Activated CD8-positive, alpha-beta memory T cell treated with anti-CD3 and anti-CD28 coated beads, Interleukin-2, amount 10 ng/mL, durations not matched to agents 7 days and 5 days (primary cell): Measurements from ENCODE around the gene IL13RA2. TPM values are rescaled to one million over a fixed set of nuclear protein-coding genes. Genes with fewer than 3 reads are reported as not detected.

ENCODE experiments used
- ATAC-seq: fragments of 150-1000 bp; cut with Tn5 transposase; one replicate; pipeline ENCODE4 v1.10.0; 2021; ENCODE audit warnings: moderate library complexity
- CTCF ChIA-PET: fragments of 350-600 bp; sonication (Branson Sonifier 250); formaldehyde crosslinking; loops from one replicate; lab custom pipeline; 2021; ENCODE audit warnings: antibody characterized with exemption; lab: Charles Lee
- DNase-seq: peaks from one replicate; pipeline ENCODE4 v3.0.0-alpha.2; 2020
- H3K27ac Mint-ChIP-seq: one replicate; pipeline ENCODE4 v1.8.0; 2021; ENCODE audit warnings: mild to moderate bottlenecking, mixed read lengths
- H3K27me3 Mint-ChIP-seq: one replicate; pipeline ENCODE4 v1.8.0; 2021; ENCODE audit warnings: mixed read lengths
- H3K36me3 Mint-ChIP-seq: one replicate; pipeline ENCODE4 v1.8.0; 2021; ENCODE audit warnings: mild to moderate bottlenecking, mixed read lengths
- H3K4me1 Mint-ChIP-seq: one replicate; pipeline ENCODE4 v1.8.0; 2021; ENCODE audit warnings: mixed read lengths
- H3K4me3 Mint-ChIP-seq: one replicate; pipeline ENCODE4 v1.8.0; 2021; ENCODE audit warnings: mild to moderate bottlenecking, moderate library complexity, mixed read lengths
- H3K9me3 Mint-ChIP-seq: one replicate; pipeline ENCODE4 v1.8.0; 2022; ENCODE audit warnings: low read depth, mixed read lengths
- total RNA-seq, 2 experiments: library from RNA; stranded (reverse); gene quantifications; one replicate each; pipeline ENCODE4 v1.2.3, GENCODE V29; 2021

IL13RA2 gene
- total RNA-seq, 2 experiments from 2014 or later = not detected

- no peaks in the 10 kb centered on the region for H3K36me3 Mint-ChIP-seq
- H3K27me3 Mint-ChIP-seq = no peaks in the 10 kb centered on the region
- DNase-seq = no peak
- CTCF ChIA-PET = no interaction called here
- no peaks in the 10 kb centered on the region for H3K4me1 Mint-ChIP-seq
- no peak overlapping the region for H3K27ac Mint-ChIP-seq
- ATAC-seq = no peak
- no peaks in the 10 kb centered on the region for H3K9me3 Mint-ChIP-seq
- no peak overlapping the region for H3K4me3 Mint-ChIP-seq
Observed at GRCh38 chrX:114962209-114962608, 55.2 kb downstream of the IL13RA2 start.

DNA sequence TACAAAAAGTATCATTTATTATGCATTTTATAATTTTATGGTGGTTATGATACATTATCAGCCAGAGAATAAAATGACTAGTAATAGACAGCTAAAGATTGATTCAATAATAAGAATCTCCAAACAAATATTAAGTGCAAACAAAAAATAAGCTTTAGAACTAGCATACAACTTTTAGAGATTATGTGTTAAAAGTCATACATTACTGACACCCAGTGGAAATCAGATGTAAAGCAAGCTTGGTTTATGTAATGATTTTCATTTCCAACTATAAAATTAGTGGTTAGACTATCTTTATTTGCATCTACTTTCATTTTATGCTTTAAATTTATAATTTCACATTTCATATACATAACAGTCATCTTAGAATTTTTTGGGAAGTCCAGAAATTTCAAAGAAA lies 57.7 kb downstream of the IL13RA2 start:
- H3K36me3 Mint-ChIP-seq = no peaks in the 10 kb centered on the region
- no peak overlapping the region for H3K27ac Mint-ChIP-seq
- CTCF ChIA-PET = no interaction called here
- DNase-seq (no peak), ATAC-seq (no peak)
- no peaks in the 10 kb centered on the region for H3K9me3 Mint-ChIP-seq
- H3K27me3 Mint-ChIP-seq = no peaks in the 10 kb centered on the region
- H3K4me3 Mint-ChIP-seq = no peak overlapping the region
- no peaks in the 10 kb centered on the region for H3K4me1 Mint-ChIP-seq

Other genes starting within 250 kb of the IL13RA2 start
- gene RBMXL3, start 171.8 kb upstream of the IL13RA2 start, total RNA-seq = not detected
- gene LRCH2, start 216.5 kb upstream of the IL13RA2 start, total RNA-seq = not detected